ENCODE measurements around the gene CYTH3. TPM values are rescaled to one million over a fixed set of nuclear protein-coding genes. Genes with fewer than 3 reads are reported as not detected.

CYTH3 gene
- total RNA-seq, 1 donor = 8.3 TPM

DNA sequence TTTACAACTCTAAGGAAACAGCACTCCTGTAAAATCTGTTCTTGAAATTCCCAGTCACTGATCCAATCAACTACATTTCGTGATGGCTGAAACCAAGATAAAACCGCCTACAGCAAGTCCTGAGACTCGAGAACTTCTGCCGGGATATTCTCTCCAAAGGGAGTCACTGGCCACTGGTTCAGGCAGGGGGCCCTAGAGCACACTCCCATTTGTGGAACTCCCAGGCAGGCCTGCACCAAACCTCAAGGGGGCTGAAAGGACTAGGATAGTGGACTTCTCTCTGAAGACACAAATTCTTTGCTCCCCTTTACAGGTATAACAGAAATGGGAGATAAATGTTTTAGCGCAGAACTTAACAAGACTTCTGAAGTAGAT, 16.3 kb downstream of the CYTH3 start:
- Histone ChIP-seq H3K9me3 (ENCODE audit: low read depth, low read length) (no peaks in the 10 kb centered on the region), H3K4me3 (ENCODE audit: low read length) (no peak overlapping the region), H3K4me1 (ENCODE audit: insufficient read depth, low read length) (peaks cover 23% of the 10 kb centered on the region), H3K27me3 (ENCODE audit: insufficient read depth, low read length) (no peaks in the 10 kb centered on the region)

DNA sequence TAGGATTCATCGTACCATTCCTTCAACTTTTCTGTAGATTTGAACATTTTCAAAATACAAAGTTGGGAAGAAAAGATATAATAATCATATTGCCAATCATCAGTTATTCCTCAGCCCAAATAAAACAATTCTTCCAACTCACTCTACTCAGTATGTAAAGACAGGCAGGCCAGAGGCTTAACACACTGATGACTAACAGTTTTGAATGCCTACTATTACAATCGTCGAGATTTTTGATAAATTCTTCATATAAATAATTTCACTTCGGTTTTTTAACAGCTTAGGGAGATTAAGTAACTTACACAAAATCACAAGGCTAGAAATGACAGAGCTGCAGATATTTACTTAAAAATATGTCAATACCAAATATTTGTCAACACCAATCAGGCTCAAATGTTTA, 17.6 kb downstream of the CYTH3 start:
- Histone ChIP-seq H3K4me1 (ENCODE audit: insufficient read depth, low read length) (peaks cover 23% of the 10 kb centered on the region), H3K9me3 (ENCODE audit: low read depth, low read length) (no peaks in the 10 kb centered on the region), H3K27me3 (ENCODE audit: insufficient read depth, low read length) (no peaks in the 10 kb centered on the region), H3K4me3 (ENCODE audit: low read length) (no peak overlapping the region)

DNA sequence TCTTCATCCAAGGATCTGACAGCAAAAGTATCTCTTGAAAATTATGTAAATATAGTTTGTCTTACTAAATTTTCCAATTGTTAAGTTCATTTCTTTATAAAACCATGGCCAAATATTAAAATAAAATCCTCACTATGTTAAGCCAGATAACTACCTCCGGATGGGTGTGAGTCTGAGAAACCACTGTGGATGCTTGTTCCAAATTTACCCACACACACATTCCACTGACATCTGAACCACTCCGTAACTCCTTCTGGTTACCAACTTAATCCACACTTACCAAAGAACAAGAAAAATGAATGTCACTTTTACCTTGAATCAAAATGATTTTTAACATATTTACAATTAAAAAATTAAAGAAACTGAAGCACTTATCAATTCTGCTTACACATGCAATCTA, 19.7 kb downstream of the CYTH3 start:
- Histone ChIP-seq H3K4me1 (ENCODE audit: insufficient read depth, low read length) (peaks cover 22% of the 10 kb centered on the region), H3K4me3 (ENCODE audit: low read length) (no peak overlapping the region), H3K9me3 (ENCODE audit: low read depth, low read length) (no peaks in the 10 kb centered on the region), H3K27me3 (ENCODE audit: insufficient read depth, low read length) (no peaks in the 10 kb centered on the region)

GRCh38 chr7:6252341-6252746, 20.1 kb downstream of the CYTH3 start:
- H3K4me1 ChIP-seq (ENCODE audit: insufficient read depth, low read length) = peaks cover 20% of the 10 kb centered on the region
- H3K27me3 ChIP-seq (ENCODE audit: insufficient read depth, low read length) = no peaks in the 10 kb centered on the region
- no peaks in the 10 kb centered on the region for H3K9me3 ChIP-seq (ENCODE audit: low read depth, low read length)
- H3K4me3 ChIP-seq (ENCODE audit: low read length) = no peak overlapping the region

- Histone ChIP-seq H3K4me3 (ENCODE audit: low read length) (no peak overlapping the region), H3K9me3 (ENCODE audit: low read depth, low read length) (no peaks in the 10 kb centered on the region), H3K4me1 (ENCODE audit: insufficient read depth, low read length) (peaks cover 15% of the 10 kb centered on the region), H3K27me3 (ENCODE audit: insufficient read depth, low read length) (no peaks in the 10 kb centered on the region)
These were observed 20.8 kb downstream of the CYTH3 start for GRCh38 chr7:6251653-6252052.

GRCh38 chr7:6250364-6250833, 22.0 kb downstream of the CYTH3 start:
- no peak overlapping the region for H3K4me3 ChIP-seq (ENCODE audit: low read length)
- peaks cover 7% of the 10 kb centered on the region for H3K4me1 ChIP-seq (ENCODE audit: insufficient read depth, low read length)
- no peaks in the 10 kb centered on the region for H3K9me3 ChIP-seq (ENCODE audit: low read depth, low read length)
- H3K27me3 ChIP-seq (ENCODE audit: insufficient read depth, low read length) = no peaks in the 10 kb centered on the region

DNA sequence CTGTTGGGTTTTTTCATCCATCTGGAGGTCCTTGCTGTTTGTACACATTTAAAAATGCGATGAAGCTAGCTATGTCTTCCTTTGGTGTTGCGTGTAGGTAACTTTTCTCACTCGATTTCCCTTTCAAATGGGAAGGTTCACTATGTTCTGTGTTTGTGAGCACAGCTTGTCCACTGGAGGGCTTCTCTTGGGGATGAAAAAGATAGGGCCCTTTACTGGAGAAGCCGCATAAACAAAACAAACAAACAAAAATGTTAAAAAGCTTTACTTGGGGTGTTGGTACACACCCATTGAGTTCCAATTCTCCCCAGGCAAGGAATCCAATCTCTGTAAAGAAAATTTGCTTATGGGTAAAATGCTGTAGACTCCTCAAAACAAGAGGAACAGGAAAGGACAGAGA, 23.4 kb downstream of the CYTH3 start:
- peaks cover 7% of the 10 kb centered on the region for H3K4me1 ChIP-seq (ENCODE audit: insufficient read depth, low read length)
- H3K27me3 ChIP-seq (ENCODE audit: insufficient read depth, low read length) = no peaks in the 10 kb centered on the region
- H3K9me3 ChIP-seq (ENCODE audit: low read depth, low read length) = no peaks in the 10 kb centered on the region
- no peak overlapping the region for H3K4me3 ChIP-seq (ENCODE audit: low read length)

DNA sequence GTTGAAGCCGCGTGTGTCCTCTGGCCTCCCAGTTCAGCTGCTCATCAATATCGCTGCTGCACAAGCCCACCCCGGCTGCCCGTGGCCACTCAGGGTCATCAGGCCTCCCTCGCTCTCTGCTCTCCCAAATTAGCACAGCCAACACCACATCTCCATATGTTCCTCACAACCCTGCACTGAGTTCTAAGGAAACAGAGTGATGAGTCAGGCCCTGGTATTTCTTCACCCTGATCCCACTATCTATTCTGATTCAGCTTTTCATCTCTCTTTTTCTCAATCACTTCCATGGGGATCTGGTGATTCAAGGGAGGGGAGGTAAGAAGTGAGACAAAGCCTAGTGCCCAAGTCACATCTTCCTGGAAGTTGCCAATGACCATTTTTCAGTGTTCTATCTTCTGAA, 23.8 kb downstream of the CYTH3 start:
- Histone ChIP-seq H3K9me3 (ENCODE audit: low read depth, low read length) (no peaks in the 10 kb centered on the region), H3K4me1 (ENCODE audit: insufficient read depth, low read length) (peaks cover 7% of the 10 kb centered on the region)

GRCh38 chr7:6246251-6246917, 26.0 kb downstream of the CYTH3 start:
- H3K4me1 ChIP-seq (ENCODE audit: insufficient read depth, low read length) = peaks cover 7% of the 10 kb centered on the region
- H3K9me3 ChIP-seq (ENCODE audit: low read depth, low read length) = no peaks in the 10 kb centered on the region
- no peaks in the 10 kb centered on the region for H3K27me3 ChIP-seq (ENCODE audit: insufficient read depth, low read length)
- H3K4me3 ChIP-seq (ENCODE audit: low read length) = no peak overlapping the region

More for the DNA sequence above, 23.8 kb downstream of the CYTH3 start:
- no peak overlapping the region for H3K4me3 ChIP-seq (ENCODE audit: low read length)
- no peaks in the 10 kb centered on the region for H3K27me3 ChIP-seq (ENCODE audit: insufficient read depth, low read length)

DNA sequence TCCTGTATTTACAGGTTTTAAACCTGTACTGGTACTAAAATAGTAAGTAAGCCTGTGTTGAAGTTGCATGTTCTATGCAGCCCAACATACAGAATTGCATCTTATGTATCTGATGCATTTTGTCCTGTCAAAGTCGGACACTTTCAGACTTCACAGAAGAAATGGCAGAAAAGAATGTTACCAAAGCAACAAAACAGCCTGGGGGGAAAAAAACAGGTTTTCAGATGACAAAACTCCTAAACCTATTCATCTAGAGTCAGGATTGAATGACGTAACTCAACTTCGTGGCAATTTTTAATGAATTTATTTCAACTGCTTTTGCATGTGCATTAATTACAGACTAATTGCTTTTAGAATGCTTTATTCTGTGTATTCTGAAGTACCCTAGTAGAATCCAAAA, 28.4 kb downstream of the CYTH3 start:
- Histone ChIP-seq H3K4me1 (ENCODE audit: insufficient read depth, low read length) (peaks cover 7% of the 10 kb centered on the region), H3K4me3 (ENCODE audit: low read length) (no peak overlapping the region), H3K9me3 (ENCODE audit: low read depth, low read length) (no peaks in the 10 kb centered on the region), H3K27me3 (ENCODE audit: insufficient read depth, low read length) (no peaks in the 10 kb centered on the region)

DNA sequence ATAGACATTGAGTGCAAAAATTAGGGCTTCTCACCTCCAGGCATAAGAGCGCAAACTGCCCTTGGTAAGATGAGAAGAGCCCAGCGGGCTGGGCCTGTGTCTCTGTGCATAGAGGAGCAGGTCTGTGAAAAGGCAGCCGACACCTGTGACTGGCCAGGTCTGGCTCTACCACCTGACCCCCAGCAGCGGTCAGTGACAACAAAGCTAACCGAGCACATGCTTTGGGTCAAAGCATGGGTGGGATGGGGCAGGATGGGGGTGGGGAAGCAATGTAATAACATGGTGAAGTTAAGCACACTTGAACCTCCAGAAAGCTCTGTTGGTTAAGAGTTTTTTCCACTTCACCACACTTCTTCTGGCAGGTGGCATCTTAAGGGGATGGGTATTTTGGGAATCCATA, 29.3 kb downstream of the CYTH3 start:
- Histone ChIP-seq H3K4me1 (ENCODE audit: insufficient read depth, low read length) (peaks cover under 1% of the 10 kb centered on the region), H3K27me3 (ENCODE audit: insufficient read depth, low read length) (no peaks in the 10 kb centered on the region), H3K9me3 (ENCODE audit: low read depth, low read length) (no peaks in the 10 kb centered on the region), H3K4me3 (ENCODE audit: low read length) (no peak overlapping the region)

GRCh38 chr7:6242561-6242960, 29.9 kb downstream of the CYTH3 start:
- no peaks in the 10 kb centered on the region for H3K4me1 ChIP-seq (ENCODE audit: insufficient read depth, low read length)

DNA sequence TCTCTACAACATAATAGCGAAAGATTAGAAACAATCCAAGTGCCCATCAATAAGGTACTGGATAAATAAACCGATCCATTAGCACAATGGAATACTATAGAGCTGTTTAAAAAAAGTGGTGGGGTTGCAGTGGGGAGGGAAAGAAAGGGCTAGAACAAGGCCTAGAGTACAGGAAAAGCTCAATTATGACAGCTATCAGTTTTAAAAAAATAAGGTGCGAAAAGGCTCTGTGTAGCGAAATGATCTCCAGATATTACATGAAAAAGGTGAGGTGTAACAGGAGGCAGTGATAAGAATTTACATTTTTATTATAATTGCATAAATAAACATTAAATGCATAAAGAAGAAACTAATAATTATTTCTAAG, 30.8 kb downstream of the CYTH3 start:
- Histone ChIP-seq H3K9me3 (ENCODE audit: low read depth, low read length) (no peaks in the 10 kb centered on the region), H3K4me3 (ENCODE audit: low read length) (no peak overlapping the region), H3K4me1 (ENCODE audit: insufficient read depth, low read length) (no peaks in the 10 kb centered on the region), H3K27me3 (ENCODE audit: insufficient read depth, low read length) (no peaks in the 10 kb centered on the region)

More at GRCh38 chr7:6242561-6242960, 29.9 kb downstream of the CYTH3 start:
- Histone ChIP-seq H3K27me3 (ENCODE audit: insufficient read depth, low read length) (no peaks in the 10 kb centered on the region), H3K9me3 (ENCODE audit: low read depth, low read length) (no peaks in the 10 kb centered on the region), H3K4me3 (ENCODE audit: low read length) (no peak overlapping the region)

DNA sequence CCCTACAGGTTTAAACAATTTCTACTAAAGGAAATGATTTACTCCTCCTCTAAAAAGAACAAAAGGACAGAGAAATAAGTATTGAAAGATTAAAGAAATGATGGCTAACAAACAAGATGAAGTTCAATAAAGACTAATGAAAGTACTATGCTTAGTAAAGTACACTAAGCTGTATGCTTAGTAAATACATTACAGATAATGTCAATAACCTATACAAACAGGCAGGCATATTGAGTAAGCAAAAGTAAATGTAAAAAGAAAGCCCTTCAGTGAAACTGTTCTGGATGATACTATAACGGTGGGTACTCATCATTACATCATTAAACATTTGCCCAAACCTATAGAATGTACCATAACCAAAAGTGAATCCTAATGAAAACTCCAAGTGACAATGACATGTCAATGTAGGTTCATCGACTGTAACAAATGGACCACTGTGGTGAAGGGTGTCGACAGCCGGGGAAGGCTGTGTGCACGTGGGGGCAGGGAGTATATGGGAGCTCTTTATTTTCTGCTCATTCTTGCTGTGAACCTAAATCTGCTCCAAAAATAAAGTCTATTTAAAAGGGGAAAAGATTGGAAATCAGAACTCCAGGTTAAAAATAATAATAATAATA, 34.0 kb downstream of the CYTH3 start:
- no peaks in the 10 kb centered on the region for H3K27me3 ChIP-seq (ENCODE audit: insufficient read depth, low read length)
- peaks cover 11% of the 10 kb centered on the region for H3K4me1 ChIP-seq (ENCODE audit: insufficient read depth, low read length)
- H3K9me3 ChIP-seq (ENCODE audit: low read depth, low read length) = no peaks in the 10 kb centered on the region
- H3K4me3 ChIP-seq (ENCODE audit: low read length) = no peak overlapping the region

DNA sequence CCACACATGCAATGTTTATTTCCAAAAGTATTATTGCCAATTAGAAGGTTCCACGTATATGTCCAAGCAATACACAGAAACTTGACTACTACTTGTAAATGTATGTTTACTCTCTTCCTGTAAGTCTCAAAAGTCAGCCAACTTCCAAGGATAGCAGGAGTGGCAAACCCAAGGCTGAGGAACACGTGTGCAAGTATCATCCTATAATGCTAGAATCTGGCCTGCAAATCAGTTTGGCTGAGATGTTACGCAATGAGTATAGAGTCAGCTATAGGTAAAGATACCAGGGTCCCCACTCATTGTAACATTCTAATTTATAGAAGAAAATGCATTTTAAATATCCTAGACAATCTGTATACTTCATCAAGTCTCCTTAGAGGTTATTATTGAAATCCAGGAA, 34.7 kb downstream of the CYTH3 start:
- peaks cover 17% of the 10 kb centered on the region for H3K4me1 ChIP-seq (ENCODE audit: insufficient read depth, low read length)
- H3K4me3 ChIP-seq (ENCODE audit: low read length) = no peak overlapping the region
- no peaks in the 10 kb centered on the region for H3K27me3 ChIP-seq (ENCODE audit: insufficient read depth, low read length)
- H3K9me3 ChIP-seq (ENCODE audit: low read depth, low read length) = no peaks in the 10 kb centered on the region

DNA sequence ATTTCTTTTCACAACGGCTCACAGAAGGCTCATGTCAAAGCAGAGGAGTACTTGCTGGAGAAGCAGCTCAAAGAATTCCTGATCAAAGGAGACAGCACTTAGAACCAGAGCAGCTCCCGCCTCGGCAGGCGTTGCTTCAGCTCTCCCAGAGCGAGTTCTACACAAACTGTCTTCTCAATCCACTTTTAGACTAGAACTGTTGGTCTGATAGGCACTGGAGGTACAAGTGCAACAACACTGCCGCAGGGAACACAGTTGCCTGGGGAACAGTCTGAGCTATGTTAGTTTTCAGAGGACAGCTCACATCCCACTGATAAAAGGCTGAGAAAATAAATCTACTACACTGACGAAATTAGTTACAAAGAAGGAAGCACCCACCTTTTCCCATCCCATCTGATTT, 35.4 kb downstream of the CYTH3 start:
- peaks cover 25% of the 10 kb centered on the region for H3K4me1 ChIP-seq (ENCODE audit: insufficient read depth, low read length)
- no peaks in the 10 kb centered on the region for H3K9me3 ChIP-seq (ENCODE audit: low read depth, low read length)
- H3K27me3 ChIP-seq (ENCODE audit: insufficient read depth, low read length) = no peaks in the 10 kb centered on the region
- H3K4me3 ChIP-seq (ENCODE audit: low read length) = no peak overlapping the region
